Ishikawa (cell line): ENCODE data around the gene DOK6.

Experiments used
- CEBPB ChIP-seq: IDR thresholded peaks from 2 replicates; pipeline ENCODE4 v1.6.1; 2012
- CREB1 ChIP-seq: IDR thresholded peaks from 2 replicates; pipeline ENCODE4 v1.6.1; 2012; ENCODE audit warnings: low read depth
- EGR1 ChIP-seq: IDR thresholded peaks from 2 replicates; pipeline ENCODE4 v1.6.1; 2012
- EP300 ChIP-seq: IDR thresholded peaks from 2 replicates; pipeline ENCODE4 v1.6.1; 2012; ENCODE audit warnings: borderline replicate concordance
- FOXM1 ChIP-seq: IDR thresholded peaks from 2 replicates; pipeline ENCODE4 v1.6.1; 2012; ENCODE audit warnings: low read depth, borderline replicate concordance
- NFIC ChIP-seq: IDR thresholded peaks from 2 replicates; pipeline ENCODE4 v1.6.1; 2012
- RAD21 ChIP-seq: IDR thresholded peaks from 2 replicates; pipeline ENCODE4 v1.6.1; 2012; ENCODE audit warnings: low read depth
- REST ChIP-seq: IDR thresholded peaks from 2 replicates; pipeline ENCODE4 v1.6.1; 2012; ENCODE audit warnings: low read depth, mild to moderate bottlenecking
- TAF1 ChIP-seq: IDR thresholded peaks from 2 replicates; pipeline ENCODE4 v1.6.1; 2012; ENCODE audit warnings: low read depth, mild to moderate bottlenecking
- TCF12 ChIP-seq: IDR thresholded peaks from 2 replicates; pipeline ENCODE4 v1.6.1; 2012; ENCODE audit warnings: low read depth
- TEAD4 ChIP-seq: IDR thresholded peaks from 2 replicates; pipeline ENCODE4 v1.6.1; 2012
- YY1 ChIP-seq: IDR thresholded peaks from 2 replicates; pipeline ENCODE4 v1.6.1; 2012; ENCODE audit warnings: low read depth
- ZBTB7A ChIP-seq: IDR thresholded peaks from 2 replicates; pipeline ENCODE4 v1.6.1; 2012; ENCODE audit warnings: low read depth
- TF ChIP-seq, protein P1 (sequence below): IDR thresholded peaks from 2 replicates; pipeline ENCODE4 v1.6.1; 2012
- TF ChIP-seq, protein P2 (sequence below): IDR thresholded peaks from 2 replicates; pipeline ENCODE4 v1.6.1; 2012

The DOK6 gene

GRCh38 chr18:69819460-69819859 lies 418.8 kb downstream of the DOK6 start:
- TF ChIP-seq TCF12 (no peak), YY1 (no peak), ZBTB7A (no peak), REST (no peak), EGR1 (no peak), TAF1 (no peak), TEAD4 (no peak), CREB1 (no peak), RAD21 (no peak), NFIC (no peak), EP300 (no peak), CEBPB (no peak), FOXM1 (no peak)
- TF ChIP-seq, protein P1, sequence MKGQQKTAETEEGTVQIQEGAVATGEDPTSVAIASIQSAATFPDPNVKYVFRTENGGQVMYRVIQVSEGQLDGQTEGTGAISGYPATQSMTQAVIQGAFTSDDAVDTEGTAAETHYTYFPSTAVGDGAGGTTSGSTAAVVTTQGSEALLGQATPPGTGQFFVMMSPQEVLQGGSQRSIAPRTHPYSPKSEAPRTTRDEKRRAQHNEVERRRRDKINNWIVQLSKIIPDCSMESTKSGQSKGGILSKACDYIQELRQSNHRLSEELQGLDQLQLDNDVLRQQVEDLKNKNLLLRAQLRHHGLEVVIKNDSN = no peak
- TF ChIP-seq, protein P2, sequence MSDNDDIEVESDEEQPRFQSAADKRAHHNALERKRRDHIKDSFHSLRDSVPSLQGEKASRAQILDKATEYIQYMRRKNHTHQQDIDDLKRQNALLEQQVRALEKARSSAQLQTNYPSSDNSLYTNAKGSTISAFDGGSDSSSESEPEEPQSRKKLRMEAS = no peak

DNA sequence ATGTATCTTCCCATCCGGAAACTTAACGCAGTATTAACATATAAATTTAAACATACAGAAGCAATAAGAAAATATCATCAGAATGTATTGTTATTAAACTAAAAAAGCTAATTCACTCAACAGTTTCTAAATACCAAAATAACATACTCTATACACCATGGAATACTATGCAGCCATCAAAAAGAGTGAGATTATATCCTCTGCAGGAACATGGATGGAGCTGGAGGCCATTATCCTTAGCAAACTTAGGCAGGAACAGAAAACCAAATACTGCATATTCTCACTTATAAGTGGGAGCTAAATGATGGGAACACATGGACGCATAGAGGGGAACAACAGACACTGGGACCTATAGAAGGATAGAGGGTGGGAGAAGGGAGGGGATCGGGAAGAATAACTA lies 419.9 kb downstream of the DOK6 start:
- TF ChIP-seq REST = no peak
- no peak for TF ChIP-seq TEAD4
- TF ChIP-seq FOXM1 = no peak
- TF ChIP-seq RAD21 = no peak
- no peak for TF ChIP-seq CEBPB
- TF ChIP-seq CREB1 = no peak
- no peak for TF ChIP-seq YY1
- TF ChIP-seq EGR1 = no peak
- TF ChIP-seq TCF12 = no peak
- no peak for TF ChIP-seq ZBTB7A
- no peak for TF ChIP-seq TAF1
- TF ChIP-seq, protein P2 = no peak
- TF ChIP-seq, protein P1 = no peak
- TF ChIP-seq NFIC = no peak

DNA sequence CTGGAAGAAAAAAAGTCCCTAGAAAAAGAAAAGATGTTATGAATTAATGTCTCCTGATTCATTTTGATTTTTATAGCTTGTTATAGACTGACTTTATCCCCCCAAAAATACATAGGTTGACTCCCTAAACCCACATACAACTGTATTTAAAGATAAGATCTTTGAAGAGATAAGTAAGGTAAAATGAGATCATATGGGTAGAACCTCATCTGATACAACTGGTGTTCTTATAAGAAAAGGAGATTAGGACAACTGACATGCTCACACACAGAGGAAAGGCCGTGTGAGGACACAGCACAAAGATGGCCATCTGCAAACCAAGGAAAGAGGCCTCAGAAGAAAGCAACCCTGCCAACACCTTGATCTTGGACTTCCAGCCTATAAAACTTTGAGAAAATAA lies 429.5 kb downstream of the DOK6 start:
- TF ChIP-seq FOXM1 = no peak
- TF ChIP-seq, protein P2 = no peak
- TF ChIP-seq EP300 = no peak
- no peak for TF ChIP-seq RAD21
- no peak for TF ChIP-seq EGR1
- TF ChIP-seq, protein P1 = no peak
- no peak for TF ChIP-seq TEAD4
- TF ChIP-seq YY1 = no peak
- TF ChIP-seq NFIC = no peak
- no peak for TF ChIP-seq ZBTB7A
- TF ChIP-seq TAF1 = no peak

GRCh38 chr18:69838003-69838402 lies 437.3 kb downstream of the DOK6 start:
- TF ChIP-seq REST (no peak), TEAD4 (no peak), NFIC (no peak), EP300 (no peak), FOXM1 (no peak), TCF12 (no peak)
- TF ChIP-seq, protein P1 = no peak
